GM23338 (cell line): Measurements from ENCODE around the gene LOXL1. TPM values are rescaled to one million over a fixed set of nuclear protein-coding genes. Genes with fewer than 3 reads are reported as not detected.

Experiments
- ATAC-seq: fragments of 200-7000 bp; cut with Tn5 transposase; 3 replicates; pipeline ENCODE4 v1.9.1; 2020
- DNase-seq: peaks from one replicate; pipeline ENCODE4 v3.0.0-alpha.2; 2015; ENCODE audit warnings: low spot score
- H2AFZ ChIP-seq: fragments of 200-600 bp; sonication (generic); 2 replicates; pipeline ENCODE4 v1.8.0; 2016; ENCODE audit warnings: antibody characterized with exemption, mild to moderate bottlenecking, moderate library complexity
- H3F3A ChIP-seq: fragments of 200-600 bp; sonication (generic); replicated peaks from 2 replicates; pipeline ENCODE4 v1.8.0; 2017; ENCODE audit warnings: antibody characterized with exemption, mixed run types, low read depth
- H3K27ac ChIP-seq: fragments of 200-600 bp; sonication (generic); 2 replicates; pipeline ENCODE4 v1.6.1; 2016; ENCODE audit warnings: low read depth
- H3K27me3 ChIP-seq: fragments of 200-600 bp; sonication (generic); 2 replicates; pipeline ENCODE4 v1.8.0; 2016; ENCODE audit warnings: mild to moderate bottlenecking, mixed run types, moderate library complexity; ENCODE audit not compliant: insufficient read depth
- H3K36me3 ChIP-seq: fragments of 200-600 bp; sonication (generic); 2 replicates; pipeline ENCODE4 v1.8.0; 2016; ENCODE audit warnings: mild to moderate bottlenecking; ENCODE audit not compliant: insufficient read depth
- H3K4me1 ChIP-seq: fragments of 200-600 bp; sonication (generic); 2 replicates; pipeline ENCODE4 v1.8.0; 2016; ENCODE audit warnings: mild to moderate bottlenecking, moderate library complexity; ENCODE audit not compliant: insufficient read depth
- H3K4me2 ChIP-seq: fragments of 200-600 bp; sonication (generic); 2 replicates; pipeline ENCODE4 v1.7.1; 2017; ENCODE audit warnings: mixed run types
- H3K4me3 ChIP-seq: fragments of 200-600 bp; sonication (generic); 2 replicates; pipeline ENCODE4 v1.6.1; 2016; ENCODE audit warnings: mixed run types
- H3K79me2 ChIP-seq: fragments of 200-600 bp; sonication (generic); replicated peaks from 2 replicates; pipeline ENCODE4 v1.8.0; 2017; ENCODE audit warnings: mild to moderate bottlenecking; ENCODE audit not compliant: insufficient read depth
- H3K9me2 ChIP-seq: fragments of 200-600 bp; sonication (generic); 2 replicates; pipeline ENCODE4 v1.8.0; 2017; ENCODE audit not compliant: insufficient read depth
- H4K20me1 ChIP-seq: fragments of 200-600 bp; sonication (generic); replicated peaks from 2 replicates; pipeline ENCODE4 v1.8.0; 2017; ENCODE audit warnings: mild to moderate bottlenecking; ENCODE audit not compliant: insufficient read depth
- H3K27ac Mint-ChIP-seq: 2 replicates; pipeline ENCODE4 v1.8.0; 2020; ENCODE audit warnings: inconsistent platforms, mild to moderate bottlenecking, moderate library complexity, mixed read lengths
- H3K27me3 Mint-ChIP-seq: 3 replicates; pipeline ENCODE4 v1.8.0; 2022; ENCODE audit warnings: low read depth, mild to moderate bottlenecking, moderate library complexity, mixed read lengths, inconsistent platforms; ENCODE audit not compliant: insufficient read depth, poor library complexity
- H3K36me3 Mint-ChIP-seq: 3 replicates; pipeline ENCODE4 v1.8.0; 2021; ENCODE audit warnings: low read depth, mild to moderate bottlenecking, inconsistent platforms, moderate library complexity, mixed read lengths
- H3K4me1 Mint-ChIP-seq: 3 replicates; pipeline ENCODE4 v1.8.0; 2020; ENCODE audit warnings: mild to moderate bottlenecking, inconsistent platforms, mixed read lengths
- H3K4me3 Mint-ChIP-seq: 3 replicates; pipeline ENCODE4 v1.8.0; 2021; ENCODE audit warnings: moderate library complexity, mild to moderate bottlenecking, inconsistent platforms, mixed read lengths
- H3K9me3 Mint-ChIP-seq: 3 replicates; pipeline ENCODE4 v1.8.0; 2020; ENCODE audit warnings: moderate library complexity, mild to moderate bottlenecking, inconsistent platforms, mixed read lengths
- CREB1 ChIP-seq: fragments of 250-450 bp; sonication (Bioruptor Pico); IDR thresholded peaks from 2 replicates; pipeline ENCODE4 v1.5.0; 2020; ENCODE audit warnings: low read depth, mild to moderate bottlenecking, moderate library complexity
- CTCF ChIP-seq, 2 experiments: fragments of 200-600 bp in 1 of 2; sonication (generic) in 1 of 2; conservative IDR thresholded peaks; 2 replicates each; pipeline versions ENCODE4 v1.5.1 to v1.6.1; 2016 to 2017; ENCODE audit warnings: antibody characterized with exemption in 2 of 2, low read depth in 2 of 2, mild to moderate bottlenecking in 2 of 2, moderate library complexity in 1 of 2
- ETS1 ChIP-seq: IDR thresholded peaks from 2 replicates; pipeline ENCODE4 v1.6.1; 2016; ENCODE audit warnings: antibody characterized with exemption
- EZH2 ChIP-seq: fragments of 200-600 bp; sonication (generic); IDR thresholded peaks from one replicate; pipeline ENCODE4 v1.8.0; 2017; ENCODE audit warnings: antibody characterized with exemption, mild to moderate bottlenecking, low read depth; ENCODE audit not compliant: unreplicated experiment
- EZH2phosphoT487 ChIP-seq: fragments of 200-600 bp; sonication (generic); IDR thresholded peaks from one replicate; pipeline ENCODE4 v1.8.1; 2018; ENCODE audit warnings: antibody characterized with exemption; ENCODE audit not compliant: unreplicated experiment
- JUNB ChIP-seq: IDR thresholded peaks from one replicate; pipeline ENCODE4 v1.6.1; 2016; ENCODE audit warnings: antibody characterized with exemption; ENCODE audit not compliant: unreplicated experiment
- POLR2AphosphoS5 ChIP-seq: IDR thresholded peaks from 2 replicates; pipeline ENCODE4 v1.6.1; 2016; ENCODE audit warnings: antibody characterized with exemption, low read depth
- REST ChIP-seq: IDR thresholded peaks from one replicate; pipeline ENCODE4 v1.6.1; 2018; ENCODE audit warnings: antibody characterized with exemption; ENCODE audit not compliant: unreplicated experiment
- STAT1 ChIP-seq: IDR thresholded peaks from one replicate; pipeline ENCODE4 v1.6.1; 2016; ENCODE audit warnings: antibody characterized with exemption; ENCODE audit not compliant: unreplicated experiment
- ZNF114 ChIP-seq: fragments of 250-450 bp; sonication (Bioruptor Pico); IDR thresholded peaks from 2 replicates; pipeline ENCODE4 v1.5.0; 2020; ENCODE audit warnings: mild to moderate bottlenecking, moderate library complexity
- ZNF331 ChIP-seq: fragments of 250-450 bp; sonication (Bioruptor Pico); IDR thresholded peaks from 2 replicates; pipeline ENCODE4 v1.5.0; 2020; ENCODE audit warnings: low read depth, mild to moderate bottlenecking, moderate library complexity
- polyA plus RNA-seq: library from polyadenylated mRNA; unstranded; fragments of >200 nt; fragmentation: Nextera tagmentation; extraction: Ambion mirVana; gene quantifications from 2 replicates; pipeline ENCODE4 v1.2.1, GENCODE V29; 2016
- total RNA-seq: library from RNA; depleted of rRNA; stranded (reverse); fragments of >200 nt; shearing (Covaris generic); gene quantifications from 2 replicates; pipeline ENCODE4 v1.2.3, GENCODE V29; 2014

LOXL1 gene
- total and polyA plus RNA-seq, 2 experiments from 2014 or later = 6.9 to 10.8 TPM

GRCh38 chr15:73910522-73911303 is 15.5 kb upstream of the LOXL1 start:
- no peaks in the 10 kb centered on the region for H3K27me3 ChIP-seq
- peaks cover 8% of the 10 kb centered on the region for H3K27me3 Mint-ChIP-seq
- H3K4me2 ChIP-seq = no peak overlapping the region
- H3K4me1 ChIP-seq = no peaks in the 10 kb centered on the region
- H4K20me1 ChIP-seq = no peaks in the 10 kb centered on the region; the same call in 1 of the 2 replicates
- no peaks in the 10 kb centered on the region; the same call in 1 of the 2 replicates for H3K36me3 ChIP-seq
- no peaks in the 10 kb centered on the region for H3K9me3 Mint-ChIP-seq
- no peak overlapping the region for H3K27ac Mint-ChIP-seq
- no peaks in the 10 kb centered on the region for H3K79me2 ChIP-seq
- no peaks in the 10 kb centered on the region for H3K9me2 ChIP-seq
- ATAC-seq (no peak), DNase-seq (no peak)
- H3K27ac ChIP-seq = no peak overlapping the region
- no peaks in the 10 kb centered on the region for H3F3A ChIP-seq
- TF ChIP-seq ZNF114 (CRISPR knock-in tag) (no peak), REST (no peak), CTCF (conservative IDR thresholded peaks at IDR 0.05; ENCODE audit: low read depth in 2 of 2) (no peak), EZH2phosphoT487 (no peak)
- no peak overlapping the region for H2AFZ ChIP-seq
- no peaks in the 10 kb centered on the region; the same call in 2 of the 3 replicates for H3K36me3 Mint-ChIP-seq
- H3K4me1 Mint-ChIP-seq = peaks cover 14% of the 10 kb centered on the region
- H3K4me3 ChIP-seq = no peak overlapping the region
- no peak overlapping the region for H3K4me3 Mint-ChIP-seq

- DNase-seq (no peak), ATAC-seq (no peak)
- Mint-ChIP-seq H3K4me1 (peaks cover 14% of the 10 kb centered on the region), H3K27me3 (peaks cover 8% of the 10 kb centered on the region), H3K9me3 (peaks cover 6% of the 10 kb centered on the region; the same call in 1 of the 3 replicates), H3K27ac (no peak overlapping the region), H3K36me3 (peaks cover 9% of the 10 kb centered on the region; the same call in 2 of the 3 replicates), H3K4me3 (no peak overlapping the region)
- no peaks in the 10 kb centered on the region; the same call in 1 of the 2 replicates for H4K20me1 ChIP-seq
- no peaks in the 10 kb centered on the region for H3K4me1 ChIP-seq
- H3F3A ChIP-seq = no peaks in the 10 kb centered on the region
- no peaks in the 10 kb centered on the region for H3K9me2 ChIP-seq
- H2AFZ ChIP-seq = no peak overlapping the region
- no peak overlapping the region for H3K27ac ChIP-seq
- no peaks in the 10 kb centered on the region; the same call in 1 of the 2 replicates for H3K36me3 ChIP-seq
- no peak overlapping the region for H3K4me3 ChIP-seq
- H3K27me3 ChIP-seq = no peaks in the 10 kb centered on the region
- no peaks in the 10 kb centered on the region for H3K79me2 ChIP-seq
- H3K4me2 ChIP-seq = no peak overlapping the region
- TF ChIP-seq STAT1 = no peak
- TF ChIP-seq CTCF (conservative IDR thresholded peaks at IDR 0.05; ENCODE audit: low read depth in 2 of 2) = no peak
- TF ChIP-seq ETS1 = no peak
- TF ChIP-seq CREB1 (CRISPR knock-in tag) = no peak
- TF ChIP-seq POLR2AphosphoS5 = no peak
- TF ChIP-seq ZNF331 (CRISPR knock-in tag) = no peak
- no peak for TF ChIP-seq JUNB
- no peak for TF ChIP-seq EZH2
These were observed 14.1 kb upstream of the LOXL1 start for GRCh38 chr15:73912030-73912596.
